Trophoblast cell (in vitro differentiated cells and primary cell): ENCODE results near the gene MCM6.
"Not testable (repeated sequence)": the region's sequence is repeated elsewhere in the genome, so short reads cannot be mapped to it uniquely, and the experiment has no call there.

Experiments used
- DNase-seq, 2 donors: peaks; one replicate each; pipeline ENCODE4 v3.0.0-alpha.2; 2016
- H2AFZ ChIP-seq: 2 replicates; pipeline ENCODE4 v1.6.1; 2013; ENCODE audit warnings: low read length, moderate library complexity, mild to moderate bottlenecking; ENCODE audit not compliant: insufficient read depth, poor library complexity
- H2AK5ac ChIP-seq: 2 replicates; pipeline ENCODE4 v1.6.1; 2013; ENCODE audit warnings: mild to moderate bottlenecking, low read length
- H2BK120ac ChIP-seq: 2 replicates; pipeline ENCODE4 v1.6.1; 2013; ENCODE audit warnings: low read length, mild to moderate bottlenecking, moderate library complexity; ENCODE audit not compliant: insufficient read depth, poor library complexity
- H2BK12ac ChIP-seq: 2 replicates; pipeline ENCODE4 v1.6.1; 2013; ENCODE audit warnings: mild to moderate bottlenecking, low read length, moderate library complexity
- H2BK5ac ChIP-seq: 2 replicates; pipeline ENCODE4 v1.6.1; 2013; ENCODE audit warnings: low read length, low read depth, moderate library complexity, mild to moderate bottlenecking; ENCODE audit not compliant: poor library complexity
- H3K14ac ChIP-seq: 2 replicates; pipeline ENCODE4 v1.6.1; 2013; ENCODE audit warnings: mild to moderate bottlenecking, low read length
- H3K18ac ChIP-seq: 2 replicates; pipeline ENCODE4 v1.6.1; 2013; ENCODE audit warnings: mild to moderate bottlenecking, low read length
- H3K23ac ChIP-seq: 2 replicates; pipeline ENCODE4 v1.6.1; 2013; ENCODE audit warnings: low read length
- H3K27ac ChIP-seq: 2 replicates; pipeline ENCODE4 v1.5.1; 2013; ENCODE audit warnings: low read depth, mild to moderate bottlenecking, inconsistent platforms, low read length, moderate library complexity
- H3K27me3 ChIP-seq: 2 replicates; pipeline ENCODE4 v1.6.1; 2013; ENCODE audit warnings: inconsistent platforms, mild to moderate bottlenecking, low read length, moderate library complexity; ENCODE audit not compliant: insufficient read depth
- H3K36me3 ChIP-seq, 2 experiments: 1 replicate in 1 of 2; 2 replicates in 1 of 2; pipeline ENCODE4 v1.6.1; 2013; ENCODE audit warnings: low read length in 2 of 2, mild to moderate bottlenecking in 2 of 2, moderate library complexity in 1 of 2; ENCODE audit not compliant: insufficient read depth in 2 of 2, control insufficient read depth in 1 of 2
- H3K4ac ChIP-seq: 2 replicates; pipeline ENCODE4 v1.6.1; 2013; ENCODE audit warnings: low read depth, mild to moderate bottlenecking, low read length, moderate library complexity
- H3K4me1 ChIP-seq, 2 experiments: 1 replicate in 1 of 2; 2 replicates in 1 of 2; pipeline ENCODE4 v1.6.1; 2013; ENCODE audit warnings: low read length in 2 of 2, mild to moderate bottlenecking in 2 of 2, moderate library complexity in 1 of 2; ENCODE audit not compliant: insufficient read depth in 2 of 2, control insufficient read depth in 1 of 2
- H3K4me2 ChIP-seq: 2 replicates; pipeline ENCODE4 v1.6.1; 2013; ENCODE audit warnings: inconsistent platforms, mild to moderate bottlenecking, low read length, moderate library complexity
- H3K4me3 ChIP-seq: 2 replicates; pipeline ENCODE4 v1.5.1; 2013; ENCODE audit warnings: mild to moderate bottlenecking, low read depth, low read length, inconsistent platforms
- H3K79me1 ChIP-seq: one replicate; pipeline ENCODE4 v1.6.1; 2013; ENCODE audit warnings: low read length
- H3K79me2 ChIP-seq: 2 replicates; pipeline ENCODE4 v1.6.1; 2013; ENCODE audit warnings: low read length, mild to moderate bottlenecking; ENCODE audit not compliant: control insufficient read depth, insufficient read depth, poor library complexity
- H3K9ac ChIP-seq: 2 replicates; pipeline ENCODE4 v1.6.1; 2013; ENCODE audit warnings: mild to moderate bottlenecking, low read length
- H3K9me3 ChIP-seq: 2 replicates; pipeline ENCODE4 v1.6.1; 2013; ENCODE audit warnings: low read depth, mild to moderate bottlenecking, control low read depth, inconsistent platforms, low read length; ENCODE audit not compliant: insufficient read depth
- H4K12ac ChIP-seq: 2 replicates; pipeline ENCODE4 v1.6.1; 2013; ENCODE audit warnings: low read depth, mild to moderate bottlenecking, low read length, moderate library complexity
- H4K8ac ChIP-seq: 2 replicates; pipeline ENCODE4 v1.6.1; 2013; ENCODE audit warnings: low read depth, mild to moderate bottlenecking, low read length, moderate library complexity
- H4K91ac ChIP-seq: one replicate; pipeline ENCODE4 v1.6.1; 2013; ENCODE audit warnings: low read depth, mild to moderate bottlenecking, low read length, moderate library complexity
- WGBS: extraction: QIAGEN DNeasy Blood & Tissue Kit; methylation state at CpG from one replicate; pipeline ENCODE4 v1.1.7; 2013; ENCODE audit warnings: missing lambda C conversion rate; ENCODE audit not compliant: insufficient read length, insufficient coverage; ENCODE audit errors: extremely low coverage; 5-methylcytosine and 5-hydroxymethylcytosine counted together

MCM6 gene

DNA sequence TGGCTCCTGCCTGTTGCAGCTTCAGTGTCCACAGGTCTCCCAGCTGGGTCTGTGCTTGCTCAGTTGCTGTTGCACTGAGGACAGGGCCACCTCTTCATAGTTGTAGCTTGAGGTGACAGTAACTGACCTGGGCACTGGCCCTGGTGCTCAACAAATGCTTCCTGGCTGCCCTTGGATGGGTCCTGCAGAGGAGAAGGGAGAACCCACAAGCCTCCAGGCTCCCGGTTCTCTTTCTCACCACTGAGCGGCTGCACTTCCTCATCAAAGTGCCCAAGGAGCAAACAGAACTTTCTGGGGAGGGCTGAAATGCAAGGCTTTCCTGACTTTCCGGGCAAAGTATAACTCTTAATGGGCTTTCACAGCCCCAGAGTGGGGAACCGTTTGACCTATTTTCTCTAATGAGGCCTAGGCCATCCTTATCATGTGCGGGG, 78.0 kb downstream of the MCM6 start:
- H3K18ac ChIP-seq, result no peak overlapping the region
- H3K14ac ChIP-seq, result no peak overlapping the region
- no peak overlapping the region for H4K8ac ChIP-seq
- H3K9ac ChIP-seq, result no peak overlapping the region
- H4K12ac ChIP-seq, result no peak overlapping the region
- DNase-seq, result no peak
- WGBS, result no CpG with 5 or more reads among the region's 5 CpGs
- H3K27me3 ChIP-seq, result no peaks in the 10 kb centered on the region
- H2AFZ ChIP-seq, result no peak overlapping the region
- no peaks in the 10 kb centered on the region for H3K36me3 ChIP-seq
- no peak overlapping the region for H3K4me3 ChIP-seq
- no peak overlapping the region for H2BK120ac ChIP-seq
- no peak overlapping the region for H4K91ac ChIP-seq
- H2BK5ac ChIP-seq, result no peak overlapping the region
- no peaks in the 10 kb centered on the region for H3K79me1 ChIP-seq
- H3K23ac ChIP-seq, result no peak overlapping the region
- H3K4me1 ChIP-seq, result no peaks in the 10 kb centered on the region
- H3K9me3 ChIP-seq, result no peaks in the 10 kb centered on the region
- H2AK5ac ChIP-seq, result no peak overlapping the region
- no peak overlapping the region for H3K27ac ChIP-seq
- no peak overlapping the region for H3K4me2 ChIP-seq
- no peak overlapping the region for H3K4ac ChIP-seq
- H2BK12ac ChIP-seq, result no peak overlapping the region
- no peaks in the 10 kb centered on the region for H3K79me2 ChIP-seq

DNA sequence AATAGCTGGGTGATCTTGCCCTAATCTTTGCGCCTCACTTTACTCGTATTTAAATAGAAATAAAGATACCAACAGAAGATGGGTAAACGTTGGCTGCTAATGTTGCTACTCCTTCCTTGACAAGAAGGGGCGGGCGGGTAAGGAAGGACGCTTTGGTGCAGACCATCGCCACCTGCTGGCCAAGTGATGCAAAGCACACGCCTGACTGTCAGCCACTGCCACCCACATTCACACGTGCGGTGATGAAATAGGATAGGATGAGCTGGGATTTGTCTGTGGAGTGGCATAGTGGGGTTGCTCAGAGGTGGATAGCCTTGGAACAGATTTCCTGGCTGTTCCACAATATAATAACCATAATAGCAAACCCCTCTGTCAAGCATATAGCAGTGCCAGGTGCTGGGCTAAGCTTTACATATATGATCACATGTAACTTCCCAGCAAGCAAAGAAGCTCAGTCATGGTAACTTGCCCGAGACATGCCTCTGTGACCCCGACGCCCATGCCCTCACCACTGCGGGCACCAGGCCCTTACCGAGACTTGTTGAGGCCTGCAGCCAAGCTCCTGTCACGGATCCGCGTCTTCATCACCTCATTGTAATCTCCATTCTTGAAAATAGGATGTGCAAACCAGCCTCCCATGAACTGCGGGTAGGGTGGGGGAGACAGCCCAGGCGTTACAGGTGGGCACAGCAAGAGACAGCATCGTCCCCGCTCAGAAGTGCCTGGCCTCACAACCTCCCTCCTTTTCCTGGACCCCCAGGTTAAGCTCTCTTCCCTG, 78.6 kb downstream of the MCM6 start:
- no peak overlapping the region for H2AFZ ChIP-seq
- no peak overlapping the region for H3K4ac ChIP-seq
- no peak overlapping the region for H2BK12ac ChIP-seq
- H4K12ac ChIP-seq, result no peak overlapping the region
- no peak overlapping the region for H2BK5ac ChIP-seq
- H2AK5ac ChIP-seq, result no peak overlapping the region
- no CpG with 5 or more reads among the region's 22 CpGs for WGBS
- H3K27ac ChIP-seq, result no peak overlapping the region
- no peak overlapping the region for H3K4me2 ChIP-seq
- H3K18ac ChIP-seq, result no peak overlapping the region
- peak; percentile 72 to 87 for DNase-seq
- H2BK120ac ChIP-seq, result no peak overlapping the region
- H3K79me2 ChIP-seq, result no peaks in the 10 kb centered on the region
- no peaks in the 10 kb centered on the region for H3K9me3 ChIP-seq
- H4K8ac ChIP-seq, result no peak overlapping the region
- H3K9ac ChIP-seq, result no peak overlapping the region
- H3K14ac ChIP-seq, result no peak overlapping the region
- no peak overlapping the region for H3K23ac ChIP-seq
- no peaks in the 10 kb centered on the region for H3K4me1 ChIP-seq
- H3K4me3 ChIP-seq, result no peak overlapping the region
- no peaks in the 10 kb centered on the region for H3K36me3 ChIP-seq
- H3K27me3 ChIP-seq, result no peaks in the 10 kb centered on the region
- H3K79me1 ChIP-seq, result no peaks in the 10 kb centered on the region
- no peak overlapping the region for H4K91ac ChIP-seq

DNA sequence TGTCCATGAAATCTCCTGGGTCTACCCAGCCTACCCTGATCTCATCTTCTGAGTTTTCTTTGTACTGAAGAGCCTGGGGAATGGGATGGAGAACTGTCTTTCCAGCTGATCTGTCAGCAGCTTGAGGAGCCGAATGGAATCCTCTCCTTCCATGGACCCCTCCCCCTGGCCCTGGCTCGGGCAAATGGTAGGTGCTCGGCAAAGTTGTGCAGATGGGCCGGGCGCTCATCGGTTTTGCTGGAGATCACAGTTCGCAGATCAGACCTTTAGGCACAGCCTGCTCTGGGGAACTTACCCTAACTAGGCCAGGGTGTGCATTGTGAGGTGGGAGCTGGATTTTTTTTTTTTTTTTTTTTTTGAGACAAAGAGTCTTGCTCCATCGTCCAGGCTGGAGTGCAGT, 79.6 kb downstream of the MCM6 start:
- Histone ChIP-seq H3K27ac (no peak overlapping the region), H2BK120ac (no peak overlapping the region), H3K9me3 (no peaks in the 10 kb centered on the region), H3K27me3 (no peaks in the 10 kb centered on the region), H3K23ac (no peak overlapping the region), H4K91ac (no peak overlapping the region), H3K9ac (no peak overlapping the region), H3K4me3 (no peak overlapping the region), H3K4me1 (no peaks in the 10 kb centered on the region), H3K18ac (no peak overlapping the region), H3K79me2 (no peaks in the 10 kb centered on the region), H4K8ac (no peak overlapping the region), H2BK12ac (no peak overlapping the region), H3K79me1 (no peaks in the 10 kb centered on the region), H3K36me3 (no peaks in the 10 kb centered on the region), H3K4ac (no peak overlapping the region), H2AK5ac (no peak overlapping the region), H3K4me2 (no peak overlapping the region), H2BK5ac (no peak overlapping the region), H3K14ac (no peak overlapping the region), H2AFZ (no peak overlapping the region), H4K12ac (no peak overlapping the region)
- DNase-seq, result no peak
- no CpG with 5 or more reads among the region's 8 CpGs for WGBS

DNA sequence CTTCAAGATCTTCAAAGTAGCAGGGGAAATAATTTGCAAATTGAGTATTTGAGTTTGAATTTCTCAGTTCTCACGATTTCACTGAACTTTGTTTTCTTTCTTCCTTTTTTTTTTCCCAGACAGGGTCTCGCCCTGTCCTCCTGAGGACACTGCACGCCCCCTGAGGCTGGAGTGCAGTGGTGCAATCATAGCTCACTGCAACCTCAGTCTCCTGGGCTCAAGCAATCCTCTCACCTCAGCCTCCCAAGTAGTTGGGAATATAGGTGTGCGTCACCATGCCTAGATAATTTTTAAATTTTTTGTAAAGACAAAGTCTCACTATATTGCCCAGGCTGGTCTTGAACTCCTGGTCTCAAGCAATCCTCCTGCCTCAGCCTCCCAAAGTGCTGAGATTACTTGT, 80.6 kb downstream of the MCM6 start:
- not testable (repeated sequence) for H3K27ac ChIP-seq, H3K4me2 ChIP-seq, H3K36me3 ChIP-seq, H3K14ac ChIP-seq, H2BK12ac ChIP-seq, H4K91ac ChIP-seq, H2AFZ ChIP-seq, DNase-seq, H3K79me2 ChIP-seq, H3K79me1 ChIP-seq, H3K9ac ChIP-seq, H4K12ac ChIP-seq, H2BK5ac ChIP-seq, H2AK5ac ChIP-seq, H3K18ac ChIP-seq, H3K4me3 ChIP-seq, H3K4me1 ChIP-seq, H3K27me3 ChIP-seq, H2BK120ac ChIP-seq, H4K8ac ChIP-seq, H3K4ac ChIP-seq, H3K23ac ChIP-seq, H3K9me3 ChIP-seq
- no CpG with 5 or more reads among the region's 4 CpGs for WGBS
